Endothelial cell (in vitro differentiated cells): ENCODE data around the gene SUB1. TPM values are rescaled to one million over a fixed set of nuclear protein-coding genes. Genes with fewer than 3 reads are reported as not detected.

Source experiments
- DNase-seq: peaks from one replicate; pipeline ENCODE4 v3.0.0; 2021; ENCODE audit warnings: low spot score
- H3K27ac Mint-ChIP-seq: one replicate; pipeline ENCODE4 v1.8.0; 2021; ENCODE audit warnings: mixed read lengths, inconsistent platforms; ENCODE audit not compliant: unreplicated experiment
- H3K27me3 Mint-ChIP-seq: one replicate; pipeline ENCODE4 v1.8.0; 2021; ENCODE audit warnings: mild to moderate bottlenecking, moderate library complexity, mixed read lengths, inconsistent platforms; ENCODE audit not compliant: unreplicated experiment
- H3K36me3 Mint-ChIP-seq: one replicate; pipeline ENCODE4 v1.8.0; 2021; ENCODE audit warnings: mild to moderate bottlenecking, low read depth, mixed read lengths, inconsistent platforms; ENCODE audit not compliant: unreplicated experiment
- H3K4me1 Mint-ChIP-seq: one replicate; pipeline ENCODE4 v1.8.0; 2021; ENCODE audit warnings: mild to moderate bottlenecking, mixed read lengths, inconsistent platforms; ENCODE audit not compliant: unreplicated experiment
- H3K4me3 Mint-ChIP-seq: one replicate; pipeline ENCODE4 v1.8.0; 2021; ENCODE audit warnings: mild to moderate bottlenecking, mixed read lengths, inconsistent platforms; ENCODE audit not compliant: unreplicated experiment
- H3K9me3 Mint-ChIP-seq: one replicate; pipeline ENCODE4 v1.8.0; 2021; ENCODE audit warnings: mixed read lengths, inconsistent platforms; ENCODE audit not compliant: unreplicated experiment
- total RNA-seq: library from RNA; stranded (reverse); fragmentation: NEBNext Ultra II Directional; extraction: Animal tissue kit (Norgen Biotek cat#: 25700); gene quantifications from one replicate; pipeline ENCODE4 v1.2.1, GENCODE V29; 2021; ENCODE audit not compliant: unreplicated experiment
- TF ChIP-seq, protein P1 (sequence below): fragments of 200-600 bp; sonication (generic); IDR thresholded peaks from one replicate; pipeline ENCODE4 v1.5.0; 2021; ENCODE audit warnings: antibody characterized with exemption; ENCODE audit not compliant: unreplicated experiment

SUB1 gene
- total RNA-seq, 1 donor from 2014 or later, result 294 TPM

GRCh38 chr5:32578363-32578762, 7.0 kb upstream of the SUB1 start:
- Mint-ChIP-seq H3K27me3 (peaks cover 7% of the 10 kb centered on the region), H3K4me1 (peaks cover 24% of the 10 kb centered on the region), H3K4me3 (no peak overlapping the region), H3K9me3 (no peaks in the 10 kb centered on the region), H3K27ac (no peak overlapping the region), H3K36me3 (peaks cover 8% of the 10 kb centered on the region)
- TF ChIP-seq, protein P1, sequence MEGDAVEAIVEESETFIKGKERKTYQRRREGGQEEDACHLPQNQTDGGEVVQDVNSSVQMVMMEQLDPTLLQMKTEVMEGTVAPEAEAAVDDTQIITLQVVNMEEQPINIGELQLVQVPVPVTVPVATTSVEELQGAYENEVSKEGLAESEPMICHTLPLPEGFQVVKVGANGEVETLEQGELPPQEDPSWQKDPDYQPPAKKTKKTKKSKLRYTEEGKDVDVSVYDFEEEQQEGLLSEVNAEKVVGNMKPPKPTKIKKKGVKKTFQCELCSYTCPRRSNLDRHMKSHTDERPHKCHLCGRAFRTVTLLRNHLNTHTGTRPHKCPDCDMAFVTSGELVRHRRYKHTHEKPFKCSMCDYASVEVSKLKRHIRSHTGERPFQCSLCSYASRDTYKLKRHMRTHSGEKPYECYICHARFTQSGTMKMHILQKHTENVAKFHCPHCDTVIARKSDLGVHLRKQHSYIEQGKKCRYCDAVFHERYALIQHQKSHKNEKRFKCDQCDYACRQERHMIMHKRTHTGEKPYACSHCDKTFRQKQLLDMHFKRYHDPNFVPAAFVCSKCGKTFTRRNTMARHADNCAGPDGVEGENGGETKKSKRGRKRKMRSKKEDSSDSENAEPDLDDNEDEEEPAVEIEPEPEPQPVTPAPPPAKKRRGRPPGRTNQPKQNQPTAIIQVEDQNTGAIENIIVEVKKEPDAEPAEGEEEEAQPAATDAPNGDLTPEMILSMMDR, result no peak
- DNase-seq, result no peak

GRCh38 chr5:32578764-32579163, 6.6 kb upstream of the SUB1 start:
- Mint-ChIP-seq H3K36me3 (peaks cover 8% of the 10 kb centered on the region), H3K9me3 (no peaks in the 10 kb centered on the region), H3K4me3 (no peak overlapping the region), H3K27me3 (peaks cover 7% of the 10 kb centered on the region), H3K27ac (no peak overlapping the region), H3K4me1 (peaks cover 26% of the 10 kb centered on the region)
- DNase-seq, result no peak
- TF ChIP-seq, protein P1, result no peak

- peak overlapping the region; percentile 23 for H3K4me3 Mint-ChIP-seq
- peaks cover 12% of the 10 kb centered on the region for H3K27me3 Mint-ChIP-seq
- no peak for DNase-seq
- H3K9me3 Mint-ChIP-seq, result no peaks in the 10 kb centered on the region
- H3K4me1 Mint-ChIP-seq, result peaks cover 35% of the 10 kb centered on the region
- H3K27ac Mint-ChIP-seq, result peak overlapping the region; percentile 70
- TF ChIP-seq, protein P1, result no peak
- H3K36me3 Mint-ChIP-seq, result peaks cover 10% of the 10 kb centered on the region
Observed at GRCh38 chr5:32581010-32581785, 4.2 kb upstream of the SUB1 start.

- Mint-ChIP-seq H3K27me3 (peaks cover 12% of the 10 kb centered on the region), H3K36me3 (peaks cover 12% of the 10 kb centered on the region), H3K9me3 (no peaks in the 10 kb centered on the region), H3K4me1 (peaks cover 44% of the 10 kb centered on the region), H3K27ac (no peak overlapping the region), H3K4me3 (no peak overlapping the region)
- no peak for DNase-seq
- TF ChIP-seq, protein P1, result no peak
Observed at GRCh38 chr5:32583582-32584232, 1.6 kb upstream of the SUB1 start.

- H3K27me3 Mint-ChIP-seq, result peaks cover 12% of the 10 kb centered on the region
- H3K36me3 Mint-ChIP-seq, result peaks cover 15% of the 10 kb centered on the region
- H3K9me3 Mint-ChIP-seq, result no peaks in the 10 kb centered on the region
- TF ChIP-seq, protein P1, result no peak
- peak overlapping the region; percentile 97 for H3K4me3 Mint-ChIP-seq
- DNase-seq, result no peak
- peak overlapping the region; percentile 95 for H3K27ac Mint-ChIP-seq
- H3K4me1 Mint-ChIP-seq, result peaks cover 44% of the 10 kb centered on the region
Observed at GRCh38 chr5:32584646-32585045, 711 bp upstream of the SUB1 start.
